HG03066 (cell line): Measurements from ENCODE around the gene HCN2.

Experiments
- ATAC-seq: cut with Tn5 transposase; IDR thresholded peaks from one replicate; pipeline ENCODE4 v1.9.1; 2021; ENCODE audit warnings: low read depth; ENCODE audit not compliant: unreplicated experiment

Gene HCN2

DNA sequence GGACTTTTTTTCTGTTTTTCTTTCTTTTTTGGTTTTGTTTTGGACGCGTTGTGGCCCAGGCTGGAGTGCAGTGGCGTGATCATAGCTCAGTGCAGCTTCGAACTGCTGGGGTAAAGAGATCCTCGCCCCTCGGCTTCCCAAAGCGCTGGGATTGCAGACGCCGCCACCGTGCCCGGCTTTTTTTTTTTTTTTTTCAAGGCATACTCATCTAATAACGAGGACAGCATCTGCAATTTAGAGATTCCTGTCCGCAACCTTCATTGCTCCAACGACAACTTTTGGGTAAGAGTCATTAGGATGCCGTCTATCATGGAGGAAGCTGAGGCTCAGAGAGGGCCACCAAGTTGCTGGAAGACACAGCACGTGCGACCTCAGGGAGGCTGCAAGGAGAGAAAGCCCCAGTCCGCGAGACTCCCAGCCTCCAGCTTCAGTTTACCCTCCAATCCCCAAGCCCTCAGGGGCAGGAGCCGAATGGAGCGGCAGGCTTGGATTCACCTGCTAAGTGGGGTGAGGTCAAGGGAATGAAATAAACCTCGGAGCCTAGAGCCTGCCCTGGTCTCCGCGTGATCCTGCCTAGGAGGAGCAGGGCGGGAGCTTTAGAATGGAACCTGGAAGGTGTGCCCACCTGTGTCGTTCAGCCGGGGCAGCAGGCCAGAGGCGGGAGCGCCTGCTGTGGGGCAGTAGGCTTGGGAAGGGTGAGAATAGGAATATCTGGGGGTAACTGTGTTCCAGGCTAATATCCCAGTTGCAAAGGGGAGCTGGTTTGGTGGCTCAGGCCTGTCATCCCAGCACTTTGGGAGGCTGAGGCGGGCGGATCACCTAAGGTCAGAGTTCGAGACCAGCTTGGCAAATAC lies 44.3 kb downstream of the HCN2 start:
- no peak for ATAC-seq

DNA sequence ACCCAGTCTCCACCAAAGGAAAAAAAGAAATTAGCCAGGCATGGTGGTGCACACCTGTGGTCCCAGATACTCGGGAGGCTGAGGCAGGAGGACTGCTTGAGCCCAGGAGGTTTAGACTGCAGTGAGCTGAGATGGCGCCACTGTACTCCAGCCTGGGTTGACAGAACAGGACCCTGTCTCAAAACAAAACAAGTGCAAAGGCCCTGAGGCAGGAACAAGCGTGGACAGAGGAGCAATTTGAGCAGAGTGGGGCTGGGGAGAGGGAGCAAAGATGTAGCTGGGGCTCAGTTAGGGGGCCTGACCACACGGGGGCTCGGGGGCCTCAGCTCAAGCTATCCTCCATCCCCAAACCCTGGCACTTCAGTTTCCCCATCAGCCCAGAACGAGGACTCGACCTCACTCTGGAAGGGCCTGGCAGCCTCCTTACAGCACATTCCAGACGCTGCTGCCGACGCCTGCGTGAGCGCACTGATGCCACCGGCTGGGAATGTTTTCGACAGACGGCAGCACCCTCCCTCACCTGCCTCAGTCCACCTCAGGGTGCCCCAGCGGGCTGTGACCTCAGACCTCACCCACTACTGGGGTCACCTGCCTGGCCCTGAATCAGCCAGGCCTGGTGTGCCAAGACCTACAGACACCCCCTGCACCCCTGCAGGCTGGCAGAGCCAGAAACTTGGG lies 45.4 kb downstream of the HCN2 start:
- no peak for ATAC-seq

DNA sequence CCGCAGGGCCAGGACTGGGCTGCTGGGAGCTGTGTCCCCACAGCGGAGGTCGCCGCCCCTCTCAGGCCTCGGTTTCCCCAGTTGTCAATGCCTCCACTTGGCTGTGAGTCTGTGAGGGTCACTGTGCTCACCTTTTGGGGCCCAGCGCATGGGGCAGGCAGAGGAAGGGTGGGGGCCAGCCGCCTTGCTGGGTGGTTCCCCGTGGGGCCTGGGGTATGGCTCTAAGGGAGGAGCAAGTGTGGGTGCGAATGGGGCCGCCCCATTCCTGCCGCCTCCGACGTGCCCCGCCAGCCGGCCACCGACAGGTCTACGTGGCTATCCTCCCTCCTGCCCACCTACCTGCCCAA lies 49.2 kb downstream of the HCN2 start:
- no peak for ATAC-seq

DNA sequence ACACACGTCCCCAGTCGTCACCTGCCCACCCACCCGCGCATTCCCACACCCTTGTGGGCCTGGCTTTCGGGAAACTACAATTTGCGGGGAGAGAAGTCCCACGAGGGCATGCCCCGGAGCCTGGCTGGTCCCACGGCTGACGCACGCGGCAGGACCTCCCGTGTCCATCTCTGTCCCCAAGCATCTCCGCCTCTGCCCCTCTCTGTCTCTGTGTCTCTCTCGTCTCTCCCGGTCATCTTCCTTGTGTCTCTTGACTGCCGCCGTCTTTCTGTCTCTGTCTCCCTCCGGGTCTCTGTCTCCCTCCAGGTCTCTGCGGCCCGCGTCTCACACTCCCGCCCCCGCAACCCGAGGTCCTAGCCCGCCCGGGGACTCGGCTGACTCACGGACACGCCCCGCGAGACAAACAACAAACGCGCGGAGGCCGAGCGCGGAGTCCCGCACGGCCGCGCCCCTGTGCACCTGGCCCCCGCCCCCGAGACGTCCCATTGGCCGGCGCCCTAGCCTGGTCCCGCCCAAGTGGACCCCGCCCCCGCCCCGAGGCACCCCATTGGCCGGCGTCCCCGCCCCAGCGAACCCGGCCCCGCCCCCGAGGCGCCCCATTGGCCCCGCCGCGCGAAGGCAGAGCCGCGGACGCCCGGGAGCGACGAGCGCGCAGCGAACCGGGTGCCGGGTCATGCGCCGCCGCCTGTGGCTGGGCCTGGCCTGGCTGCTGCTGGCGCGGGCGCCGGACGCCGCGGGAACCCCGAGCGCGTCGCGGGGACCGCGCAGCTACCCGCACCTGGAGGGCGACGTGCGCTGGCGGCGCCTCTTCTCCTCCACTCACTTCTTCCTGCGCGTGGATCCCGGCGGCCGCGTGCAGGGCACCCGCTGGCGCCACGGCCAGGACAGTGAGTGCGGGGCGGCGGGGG lies 49.8 kb downstream of the HCN2 start, which contains the start of gene FGF22:
TSS of gene FGF22 (plus strand) at position 627 of the 908 bp plus-strand sequence. CDS start at position 674, 47 bp downstream.
- no peak for ATAC-seq

DNA sequence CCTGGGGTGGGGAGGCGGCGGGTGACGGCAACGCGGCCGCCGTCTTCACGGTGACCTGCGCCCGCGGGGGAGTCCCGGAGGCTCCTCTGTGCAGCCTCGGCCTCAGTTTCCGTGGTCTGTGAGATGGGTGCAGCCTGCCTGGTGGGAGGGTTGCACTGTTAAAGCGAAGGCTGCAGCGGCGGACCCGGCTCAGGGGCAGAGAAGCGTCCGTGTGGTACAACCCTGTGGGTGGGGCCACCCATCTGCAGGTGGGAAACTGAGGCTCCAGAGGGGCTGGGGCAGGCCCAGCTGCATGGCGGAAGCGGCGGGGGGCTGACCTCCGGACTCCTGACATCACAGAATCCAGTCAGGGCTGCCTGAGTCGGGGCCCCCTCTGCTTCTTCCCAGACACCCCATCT lies 50.5 kb downstream of the HCN2 start:
- ATAC-seq, result no peak

DNA sequence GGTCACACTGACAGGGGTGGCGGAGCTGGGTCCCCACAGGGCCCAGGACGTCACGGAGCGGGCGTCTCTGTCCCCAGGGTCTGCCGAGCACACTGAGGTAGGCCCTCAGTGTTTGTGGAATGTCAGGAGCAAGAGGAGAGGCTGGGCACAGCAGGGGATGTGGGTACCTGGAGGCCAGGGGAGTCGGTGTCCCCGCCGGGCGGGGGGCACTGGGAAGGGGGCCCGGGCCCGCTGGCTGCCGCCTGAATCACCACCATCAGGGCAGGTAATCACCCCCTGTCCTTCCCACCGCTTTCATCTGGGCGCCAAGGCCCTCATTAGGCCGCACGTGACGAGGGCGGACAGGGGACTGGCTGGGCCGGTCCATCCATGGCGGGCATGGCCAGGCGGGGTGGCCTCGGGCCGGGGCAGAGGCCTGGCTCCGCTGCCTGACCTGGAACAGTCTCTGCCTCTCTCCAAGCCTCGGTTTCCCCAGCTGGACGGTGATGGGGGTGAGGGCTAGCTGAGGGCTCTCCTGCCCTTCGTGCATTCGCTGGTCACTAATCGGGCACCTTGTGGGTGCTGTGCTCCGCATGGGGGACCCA lies 51.0 kb downstream of the HCN2 start:
- no peak for ATAC-seq

DNA sequence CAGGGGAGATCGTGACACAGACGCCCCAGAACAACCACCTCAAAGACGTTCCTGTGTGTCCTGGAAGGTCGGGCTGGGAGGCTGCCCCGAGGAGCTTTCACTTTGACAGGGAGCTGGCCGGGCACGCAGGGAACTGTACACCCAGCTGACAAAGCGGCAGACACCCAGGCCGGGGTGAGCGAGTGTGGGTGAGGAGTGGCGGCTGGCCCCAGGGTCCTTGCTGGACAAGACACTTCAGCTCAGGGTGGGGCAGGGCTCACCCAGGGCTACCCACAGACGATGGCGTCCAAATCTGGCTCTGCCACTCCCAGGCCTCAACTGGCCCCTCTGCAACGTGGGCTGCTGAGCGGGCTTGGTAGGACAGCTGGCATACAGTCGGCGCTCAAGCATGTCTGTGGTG lies 52.0 kb downstream of the HCN2 start:
- ATAC-seq, result no peak

DNA sequence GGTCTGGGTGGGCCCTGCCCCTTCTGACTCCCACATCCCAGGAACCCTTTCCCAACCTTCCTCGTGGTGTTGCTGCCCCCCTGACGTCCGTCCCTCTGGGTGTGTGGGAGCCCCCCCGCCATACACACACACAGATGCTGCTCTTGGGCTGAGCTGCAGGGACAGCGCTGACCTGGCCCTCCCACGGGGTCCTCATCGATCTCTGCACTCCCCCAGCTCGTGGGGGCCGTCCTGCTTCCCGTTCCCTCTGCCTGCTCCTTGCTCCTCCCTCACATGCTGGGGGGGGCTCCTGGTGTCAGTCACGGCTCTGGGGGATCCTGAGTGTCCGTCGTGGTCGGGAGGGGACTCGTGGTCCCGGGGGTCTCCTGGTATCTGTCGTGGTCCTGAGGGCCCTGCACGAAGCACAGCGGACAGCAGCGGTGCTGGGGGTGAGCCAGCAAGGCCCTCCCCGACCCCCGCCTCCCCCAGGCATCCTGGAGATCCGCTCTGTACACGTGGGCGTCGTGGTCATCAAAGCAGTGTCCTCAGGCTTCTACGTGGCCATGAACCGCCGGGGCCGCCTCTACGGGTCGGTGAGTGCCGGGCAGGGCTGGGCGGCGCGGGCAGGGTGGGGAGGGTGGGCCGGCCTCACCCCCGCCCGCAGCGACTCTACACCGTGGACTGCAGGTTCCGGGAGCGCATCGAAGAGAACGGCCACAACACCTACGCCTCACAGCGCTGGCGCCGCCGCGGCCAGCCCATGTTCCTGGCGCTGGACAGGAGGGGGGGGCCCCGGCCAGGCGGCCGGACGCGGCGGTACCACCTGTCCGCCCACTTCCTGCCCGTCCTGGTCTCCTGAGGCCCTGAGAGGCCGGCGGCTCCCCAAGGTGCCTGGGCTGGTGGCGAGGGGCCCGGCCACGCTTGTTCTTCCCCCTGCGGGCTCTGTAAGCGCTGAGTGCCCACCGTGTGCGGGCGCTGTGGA lies 53.4 kb downstream of the HCN2 start:
- no peak for ATAC-seq

DNA sequence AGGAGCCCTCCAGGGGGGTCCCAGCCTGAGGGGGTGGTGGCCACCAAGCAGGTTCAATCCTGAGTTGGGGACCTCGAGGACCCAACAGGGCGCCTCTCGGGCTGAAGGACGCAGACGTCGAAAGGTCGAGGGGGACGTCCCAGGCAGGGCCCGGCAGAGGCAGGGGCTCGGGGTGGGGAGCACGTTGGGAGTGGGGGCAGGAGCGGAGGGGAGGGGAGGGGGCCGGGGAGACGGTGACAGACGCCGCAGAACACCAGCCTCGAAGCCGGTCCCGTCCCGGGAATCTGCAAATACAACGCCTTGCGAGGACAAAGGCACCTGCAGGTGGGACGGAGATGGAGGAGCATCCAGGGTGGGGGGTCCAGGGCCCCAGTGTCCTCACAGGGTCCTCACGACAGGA lies 54.1 kb downstream of the HCN2 start:
- ATAC-seq, result no peak

DNA sequence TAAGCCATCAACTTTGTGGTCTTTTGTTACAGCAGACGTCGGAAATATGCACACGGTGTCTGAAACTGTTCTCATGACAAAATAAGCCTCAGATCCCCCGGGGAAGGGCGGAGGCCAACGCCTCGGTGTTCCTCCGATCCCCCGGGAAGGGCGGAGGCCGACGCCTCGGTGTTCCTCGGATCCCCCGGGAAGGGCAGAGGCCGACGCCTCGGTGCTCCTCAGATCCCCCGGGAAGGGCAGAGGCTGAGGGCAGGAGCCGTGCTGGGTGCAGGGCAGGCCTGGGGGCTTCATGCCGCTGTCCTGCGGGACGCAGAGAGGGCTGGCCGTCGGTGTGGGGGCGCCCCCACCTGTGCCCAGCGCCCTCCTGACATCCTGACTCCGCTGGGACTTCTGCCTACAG lies 54.7 kb downstream of the HCN2 start:
- no peak for ATAC-seq

DNA sequence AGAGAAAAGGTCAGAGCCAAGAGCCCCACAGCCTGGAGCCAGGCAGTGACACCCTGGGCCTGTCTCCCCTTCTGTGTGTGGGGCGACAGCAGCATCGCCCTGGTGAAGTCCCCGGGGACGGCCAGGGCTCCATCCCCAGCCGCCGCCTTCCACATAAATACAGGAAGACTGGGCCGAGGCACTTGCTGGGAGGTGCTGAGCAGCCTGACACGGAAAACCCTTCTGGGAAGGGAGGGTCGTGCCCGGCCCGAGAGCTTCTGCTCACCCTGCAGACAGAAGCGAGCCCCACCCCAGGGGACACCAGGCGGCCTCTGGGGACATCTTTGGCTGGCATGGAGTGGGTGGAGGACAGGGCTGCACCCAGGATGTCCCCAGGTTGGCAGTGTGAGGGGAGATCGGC lies 55.1 kb downstream of the HCN2 start:
- no peak for ATAC-seq

DNA sequence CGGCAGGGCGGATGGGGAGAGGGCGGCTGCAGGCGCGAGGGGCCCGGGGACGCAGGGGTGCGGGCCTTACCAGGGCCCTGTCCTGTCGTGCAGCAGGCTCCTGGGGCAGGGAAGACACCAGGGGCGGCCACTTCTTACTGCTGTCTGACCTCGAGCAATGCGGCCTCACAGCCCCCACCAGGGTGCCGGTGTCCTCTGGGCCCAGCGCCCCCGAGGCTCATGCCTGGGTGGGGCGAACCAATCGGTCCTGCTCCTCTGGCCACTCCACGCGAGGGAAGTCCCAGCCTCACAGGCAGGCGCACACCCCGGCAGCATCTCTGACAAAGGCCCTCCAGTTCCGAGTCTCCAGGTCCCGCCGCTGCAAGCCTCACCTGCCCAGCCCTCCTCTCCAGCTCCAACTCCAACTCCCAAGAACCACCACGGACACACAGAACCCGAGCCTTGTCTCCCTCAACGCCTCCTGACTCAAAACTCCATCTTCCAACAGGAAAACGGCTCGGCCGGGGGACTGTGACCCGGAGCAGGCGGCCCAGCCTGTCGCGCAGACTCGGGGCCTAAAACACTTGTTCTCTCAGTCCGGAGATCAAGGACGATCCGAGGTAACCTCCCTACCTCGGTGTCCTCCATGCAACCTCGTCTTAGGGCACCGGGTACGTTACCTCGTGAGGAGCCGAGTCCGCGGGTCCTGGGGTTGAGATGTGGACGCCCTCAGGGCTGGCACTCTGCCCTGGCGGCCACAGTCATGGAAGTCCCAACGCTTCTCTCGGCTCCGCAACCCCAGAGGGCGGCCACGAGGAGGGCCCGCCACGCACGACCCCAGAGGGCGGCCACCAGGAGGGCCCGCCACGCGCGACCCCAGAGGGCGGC lies 56.5 kb downstream of the HCN2 start:
- ATAC-seq, result no peak

DNA sequence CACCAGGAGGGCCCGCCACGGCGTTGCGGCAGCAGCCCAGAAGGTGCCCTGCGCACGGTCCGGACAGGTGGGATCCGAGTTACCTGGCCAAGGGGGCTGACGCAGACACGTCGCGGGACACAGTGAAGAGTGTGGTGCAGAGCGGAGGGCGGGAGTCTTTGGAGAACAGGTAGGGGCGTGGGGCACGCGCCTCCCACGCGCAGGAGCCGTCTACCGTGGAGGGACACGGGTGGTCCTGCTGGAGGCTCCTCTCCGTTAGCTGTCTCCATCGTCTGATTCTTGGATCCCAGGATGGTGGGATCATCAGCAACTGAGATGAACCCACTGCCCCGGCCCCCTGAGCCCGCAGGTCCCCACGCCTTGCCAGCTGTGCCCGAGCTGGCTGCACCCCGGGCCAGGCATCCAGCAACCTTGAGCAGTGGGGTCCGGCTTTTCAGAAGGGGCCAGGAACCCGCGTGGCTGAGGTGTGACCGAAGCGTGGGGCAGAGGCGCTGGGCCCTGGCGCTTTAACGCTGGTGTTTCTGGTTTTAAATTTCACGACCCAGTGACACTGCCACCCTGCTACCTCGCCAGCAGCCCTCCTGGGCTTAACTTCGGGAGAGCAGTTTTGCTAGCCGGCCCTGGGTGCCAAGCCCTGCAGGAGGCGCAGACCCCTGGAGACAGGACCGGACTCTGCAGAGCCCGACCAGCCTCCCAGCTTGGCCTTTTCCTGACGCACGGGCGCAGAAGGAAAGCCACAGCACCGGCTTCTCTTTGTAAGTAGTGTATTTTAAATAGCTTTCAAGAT lies 57.3 kb downstream of the HCN2 start:
- no peak for ATAC-seq

DNA sequence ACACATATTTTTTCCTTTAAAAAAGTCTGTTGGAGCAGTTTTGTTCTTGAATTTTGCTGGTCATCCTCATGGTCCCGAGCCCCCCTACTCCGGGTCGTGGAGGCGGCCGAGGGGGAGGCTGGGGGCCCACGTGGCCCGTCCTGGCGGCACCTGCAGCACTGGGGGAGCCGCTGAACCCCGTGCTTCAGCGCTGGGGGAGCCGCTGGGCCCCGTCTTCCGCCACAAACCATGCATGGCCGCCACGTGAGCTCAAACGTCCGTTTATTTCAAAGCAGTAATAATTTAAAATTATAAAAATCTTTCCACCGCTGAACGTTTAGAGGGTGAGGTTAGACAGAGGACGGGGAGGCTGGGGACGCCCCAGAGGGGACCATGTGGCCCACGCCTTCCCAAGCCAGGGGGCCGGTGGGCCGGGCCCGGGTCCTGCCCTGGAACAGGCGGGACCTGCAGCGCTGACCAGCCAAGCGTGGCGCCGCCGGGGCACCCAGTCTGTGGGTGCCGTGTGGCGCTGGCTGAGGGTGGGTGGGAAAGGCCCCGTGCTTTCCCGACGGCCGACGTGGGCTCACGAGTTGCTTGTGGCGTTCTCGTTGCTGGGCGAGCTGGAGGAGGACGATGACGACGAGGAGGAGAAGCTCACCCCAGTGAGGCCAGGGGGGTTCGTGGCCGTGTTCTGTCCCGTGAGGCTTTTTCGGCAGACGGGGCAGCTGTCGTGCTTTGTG lies 58.0 kb downstream of the HCN2 start:
- ATAC-seq, result no peak

DNA sequence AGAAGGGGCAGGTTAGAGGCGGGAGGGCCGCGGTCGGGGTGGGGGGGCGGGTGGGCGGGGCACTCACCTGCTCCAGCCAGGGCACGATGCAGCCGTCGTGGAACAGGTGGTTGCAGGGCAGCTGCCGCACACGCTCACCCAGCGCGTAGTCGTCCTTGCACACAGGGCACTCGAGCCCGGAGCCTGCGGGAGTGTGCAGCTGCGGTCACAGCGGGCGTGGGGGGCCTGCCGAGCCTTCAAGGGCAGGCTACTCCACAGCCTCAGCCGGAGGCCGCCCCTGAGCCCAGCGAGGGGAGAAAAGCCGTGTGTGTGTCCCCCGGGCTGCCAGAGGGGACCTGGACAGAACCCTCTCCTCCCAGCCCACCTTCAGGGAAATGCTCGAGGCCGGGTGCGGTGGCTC lies 58.6 kb downstream of the HCN2 start:
- no peak for ATAC-seq

DNA sequence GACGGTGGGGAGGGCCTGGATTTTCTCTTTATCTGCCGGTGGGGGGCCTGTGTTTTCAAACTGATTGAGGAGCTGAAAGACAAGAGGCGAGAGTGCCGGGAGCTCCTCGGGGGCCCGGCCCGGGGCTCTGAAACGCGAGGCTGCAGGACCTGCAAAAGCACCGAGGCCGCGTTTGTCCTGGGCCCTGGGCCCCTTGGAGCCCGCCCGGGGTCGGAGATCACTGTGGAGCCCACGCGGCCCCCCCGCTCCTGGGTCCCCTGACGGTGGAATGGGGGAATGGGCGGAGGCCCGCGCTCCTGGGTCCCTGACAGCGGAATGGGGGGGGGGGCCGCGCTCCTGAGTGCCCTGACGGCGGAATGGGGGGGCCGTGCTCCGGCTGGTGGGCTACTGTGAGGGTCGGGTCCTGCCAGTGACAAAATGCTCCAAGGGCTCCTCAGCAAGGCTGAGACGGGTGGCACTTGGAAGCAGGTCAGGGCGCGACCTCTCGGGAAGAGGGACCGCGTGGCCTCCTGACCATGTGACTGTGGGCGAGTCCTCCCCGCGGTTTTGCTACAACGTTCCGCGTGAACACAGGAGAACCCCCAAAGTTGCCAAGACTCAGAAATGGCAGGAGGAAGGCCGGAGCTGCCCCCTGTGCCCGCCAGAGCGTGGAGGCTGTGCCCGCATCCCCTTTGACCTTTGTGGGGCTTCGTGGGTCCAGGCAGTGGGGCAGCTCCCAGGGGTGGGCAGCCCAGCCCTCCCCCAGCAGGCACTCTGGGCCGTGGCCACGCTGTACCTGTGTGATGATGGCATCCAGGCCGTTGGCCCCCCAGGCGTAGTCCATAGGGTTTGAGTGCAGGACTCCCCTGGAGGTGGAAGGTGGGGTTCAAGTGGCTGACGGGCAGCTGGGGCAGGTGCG lies 59.5 kb downstream of the HCN2 start:
- no peak for ATAC-seq
